ENCODE measurements around the gene ERC1. TPM values are rescaled to one million over a fixed set of nuclear protein-coding genes. Genes with fewer than 3 reads are reported as not detected.
A peak's percentile ranks its signal among the peaks of the same experiment; 100 is the strongest.
"Not testable (repeated sequence)": the region's sequence is repeated elsewhere in the genome, so short reads cannot be mapped to it uniquely, and the experiment has no call there.

Gene ERC1
- total RNA-seq, 2 donors from 2014 or later: 40.3 to 43.0 TPM

DNA sequence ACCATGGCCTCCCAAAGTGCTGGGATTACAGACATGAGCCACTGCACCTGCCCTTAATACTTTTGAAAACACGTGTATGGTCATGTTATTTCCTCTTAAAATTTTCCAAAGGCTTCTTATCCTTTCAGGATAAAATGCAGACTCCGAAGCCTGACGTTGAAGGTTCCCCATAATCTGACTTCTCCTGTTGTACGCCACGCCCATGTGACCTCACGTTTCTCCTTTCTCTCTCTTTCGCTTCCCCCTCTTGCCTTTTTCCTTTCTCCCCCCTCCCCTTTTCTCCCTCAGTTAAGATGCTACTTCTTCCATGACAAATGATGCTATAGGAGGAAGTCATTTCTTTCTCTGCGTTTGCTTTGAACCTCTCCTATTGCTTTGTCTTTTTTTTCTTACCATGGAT lies 337.4 kb downstream of the ERC1 start:
- Histone ChIP-seq H3K9me3 (no peaks in the 10 kb centered on the region), H3K36me3 (no peaks in the 10 kb centered on the region), H3K4me1 (peaks cover 0 to 10% of the 10 kb centered on the region in 2 donors), H3K27me3 (no peaks in the 10 kb centered on the region), H3K4me3 (no peak overlapping the region), H3K27ac (peak overlapping the region in 1 of 2 donors; percentile 8)
- DNase-seq (ENCODE audit: low spot score): no peak
- TF ChIP-seq, protein P1, sequence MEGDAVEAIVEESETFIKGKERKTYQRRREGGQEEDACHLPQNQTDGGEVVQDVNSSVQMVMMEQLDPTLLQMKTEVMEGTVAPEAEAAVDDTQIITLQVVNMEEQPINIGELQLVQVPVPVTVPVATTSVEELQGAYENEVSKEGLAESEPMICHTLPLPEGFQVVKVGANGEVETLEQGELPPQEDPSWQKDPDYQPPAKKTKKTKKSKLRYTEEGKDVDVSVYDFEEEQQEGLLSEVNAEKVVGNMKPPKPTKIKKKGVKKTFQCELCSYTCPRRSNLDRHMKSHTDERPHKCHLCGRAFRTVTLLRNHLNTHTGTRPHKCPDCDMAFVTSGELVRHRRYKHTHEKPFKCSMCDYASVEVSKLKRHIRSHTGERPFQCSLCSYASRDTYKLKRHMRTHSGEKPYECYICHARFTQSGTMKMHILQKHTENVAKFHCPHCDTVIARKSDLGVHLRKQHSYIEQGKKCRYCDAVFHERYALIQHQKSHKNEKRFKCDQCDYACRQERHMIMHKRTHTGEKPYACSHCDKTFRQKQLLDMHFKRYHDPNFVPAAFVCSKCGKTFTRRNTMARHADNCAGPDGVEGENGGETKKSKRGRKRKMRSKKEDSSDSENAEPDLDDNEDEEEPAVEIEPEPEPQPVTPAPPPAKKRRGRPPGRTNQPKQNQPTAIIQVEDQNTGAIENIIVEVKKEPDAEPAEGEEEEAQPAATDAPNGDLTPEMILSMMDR (IDR thresholded peaks at IDR 0.05): no peak

DNA sequence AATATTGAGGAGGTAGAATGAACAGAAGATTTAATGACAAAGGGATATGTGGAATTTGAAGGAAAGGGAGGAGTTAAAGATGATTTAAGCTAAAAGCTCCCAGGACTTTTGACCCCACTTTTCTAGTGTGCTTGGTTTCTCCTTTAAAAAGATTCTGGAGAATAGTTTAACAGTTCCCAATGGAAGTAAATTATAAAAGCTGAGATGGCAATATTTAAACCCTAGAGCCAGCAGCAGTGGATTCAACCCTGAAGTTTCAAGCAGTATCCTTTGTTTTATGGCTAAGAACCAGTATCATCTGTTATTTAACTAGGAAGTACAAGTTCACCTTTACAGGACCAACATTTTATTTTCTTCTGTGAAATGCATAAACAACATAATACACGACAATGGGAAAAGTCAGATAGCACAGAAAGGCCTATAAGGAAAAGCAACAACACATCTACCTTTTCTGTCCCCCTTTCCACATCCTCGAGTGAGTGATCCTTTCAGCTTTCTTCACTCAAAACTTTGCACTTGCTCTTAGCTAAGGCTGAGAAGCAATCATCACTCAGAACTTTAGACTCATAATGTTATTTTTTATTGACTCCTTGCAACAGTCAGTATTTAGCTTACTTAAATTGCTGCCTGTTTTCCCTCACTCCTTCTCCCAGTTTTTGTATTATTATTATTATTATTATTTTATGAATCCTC lies 338.9 kb downstream of the ERC1 start:
- no peak overlapping the region for H3K27ac ChIP-seq
- H3K4me1 ChIP-seq: peaks cover 0 to 5% of the 10 kb centered on the region in 2 donors
- H3K9me3 ChIP-seq: no peaks in the 10 kb centered on the region
- no peak overlapping the region for H3K4me3 ChIP-seq
- H3K27me3 ChIP-seq: no peaks in the 10 kb centered on the region
- H3K36me3 ChIP-seq: no peaks in the 10 kb centered on the region
- no peak for DNase-seq (ENCODE audit: low spot score)
- TF ChIP-seq, protein P1 (IDR thresholded peaks at IDR 0.05): no peak

DNA sequence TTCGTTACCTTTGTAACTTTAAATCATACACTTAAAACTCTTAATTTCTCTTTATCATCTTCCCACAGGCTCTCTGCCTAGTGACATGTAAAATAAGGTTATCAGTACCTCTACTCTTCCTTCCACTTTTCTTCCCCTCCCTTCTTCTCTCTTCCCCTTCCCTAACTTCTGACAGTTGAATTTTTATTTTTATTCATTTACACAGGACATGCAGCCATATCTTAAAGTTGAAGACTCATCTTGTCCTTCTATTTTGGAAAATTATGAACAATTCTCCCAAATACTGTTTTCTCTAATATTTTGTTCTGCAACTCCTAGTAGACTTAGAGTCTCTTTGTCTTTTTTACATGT lies 339.4 kb downstream of the ERC1 start:
- Histone ChIP-seq H3K27me3 (no peaks in the 10 kb centered on the region), H3K27ac (no peak overlapping the region), H3K4me1 (no peaks in the 10 kb centered on the region), H3K36me3 (no peaks in the 10 kb centered on the region), H3K9me3 (no peaks in the 10 kb centered on the region), H3K4me3 (no peak overlapping the region)
- no peak for DNase-seq (ENCODE audit: low spot score)
- TF ChIP-seq, protein P1 (IDR thresholded peaks at IDR 0.05): no peak

DNA sequence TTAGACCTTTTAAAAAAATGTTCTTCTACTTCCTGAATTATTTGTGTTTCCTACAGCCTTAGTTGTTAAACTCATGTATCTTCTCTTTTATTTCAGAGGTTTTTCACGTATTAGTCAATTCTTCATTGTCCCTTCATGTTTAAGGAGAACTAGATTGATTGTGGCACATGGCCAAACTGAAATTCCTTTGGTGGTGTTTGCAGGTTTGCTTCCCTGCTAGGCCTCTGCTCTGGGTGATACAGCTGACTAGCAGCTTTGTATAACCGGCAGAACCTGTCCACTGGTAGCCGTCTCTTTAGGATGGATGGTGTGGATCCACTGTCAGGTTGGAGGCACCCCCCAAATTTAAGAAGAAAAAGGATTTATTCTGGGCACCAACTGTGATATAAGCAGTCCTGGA lies 341.3 kb downstream of the ERC1 start:
- Histone ChIP-seq H3K27me3 (no peaks in the 10 kb centered on the region), H3K36me3 (no peaks in the 10 kb centered on the region), H3K4me3 (no peak overlapping the region), H3K9me3 (no peaks in the 10 kb centered on the region), H3K27ac (no peak overlapping the region), H3K4me1 (no peaks in the 10 kb centered on the region)
- no peak for DNase-seq (ENCODE audit: low spot score)
- TF ChIP-seq, protein P1 (IDR thresholded peaks at IDR 0.05): no peak

DNA sequence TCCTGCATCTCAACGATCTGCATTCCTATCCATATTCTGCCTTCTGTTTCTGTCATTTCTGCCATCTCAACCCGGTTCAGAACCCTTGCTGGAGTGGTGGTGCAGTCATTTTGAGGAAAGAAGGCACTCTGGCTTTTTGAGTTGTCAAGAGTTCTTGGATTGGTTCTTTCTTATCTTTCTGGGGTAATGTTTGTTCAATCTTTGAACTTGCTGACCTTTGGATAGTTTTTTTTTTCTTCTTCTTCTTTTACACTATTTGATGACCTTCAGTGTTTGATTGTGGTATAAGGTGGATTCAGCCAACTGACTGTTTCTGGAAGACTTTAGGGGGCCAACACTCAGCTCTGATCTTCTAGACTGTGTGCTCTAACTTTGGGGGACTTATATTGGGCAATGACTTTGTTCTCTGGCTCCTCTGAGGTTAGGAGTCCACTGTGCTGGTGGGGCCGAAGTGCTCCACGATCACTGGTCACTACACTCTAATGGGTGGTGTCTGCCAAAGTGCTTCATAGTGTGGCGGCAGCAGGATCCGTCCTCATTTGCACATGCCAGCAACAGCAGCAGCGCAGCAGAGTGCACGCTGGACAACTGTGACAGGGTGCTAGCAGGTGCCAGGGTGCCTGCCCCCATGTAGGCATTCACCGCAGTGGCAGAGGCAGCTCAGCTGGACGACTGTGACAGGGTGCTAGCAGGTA lies 347.6 kb downstream of the ERC1 start:
- TF ChIP-seq, protein P1 (IDR thresholded peaks at IDR 0.05): no peak
- H3K9me3 ChIP-seq: no peaks in the 10 kb centered on the region
- no peaks in the 10 kb centered on the region for H3K27me3 ChIP-seq
- H3K27ac ChIP-seq: no peak overlapping the region
- no peaks in the 10 kb centered on the region for H3K36me3 ChIP-seq
- no peak for DNase-seq (ENCODE audit: low spot score)
- no peak overlapping the region for H3K4me3 ChIP-seq
- peaks cover 0 to 24% of the 10 kb centered on the region in 2 donors for H3K4me1 ChIP-seq

DNA sequence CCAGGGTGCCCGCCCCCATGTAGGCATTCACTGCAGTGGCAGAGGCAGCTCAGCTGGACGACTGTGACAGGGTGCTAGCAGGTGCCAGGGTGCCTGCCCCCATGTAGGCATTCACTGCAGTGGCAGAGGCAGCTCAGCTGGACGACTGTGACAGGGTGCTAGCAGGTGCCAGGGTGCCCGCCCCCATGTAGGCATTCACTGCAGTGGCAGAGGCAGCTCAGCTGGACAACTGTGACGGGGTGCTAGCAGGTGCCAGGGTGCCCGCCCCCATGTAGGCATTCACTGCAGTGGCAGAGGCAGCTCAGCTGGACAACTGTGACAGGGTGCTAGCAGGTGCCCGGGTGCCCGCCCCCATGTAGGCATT lies 348.1 kb downstream of the ERC1 start:
- DNase-seq (ENCODE audit: low spot score); H3K9me3 ChIP-seq; H3K4me3 ChIP-seq; H3K36me3 ChIP-seq; H3K27ac ChIP-seq; H3K27me3 ChIP-seq: not testable (repeated sequence)
- peaks cover 0 to 28% of the 10 kb centered on the region in 2 donors for H3K4me1 ChIP-seq

Measured in right atrium auricular region (tissue), 2 donors.